Tibial nerve (tissue), 4 donors: ENCODE measurements around the gene TUBB3. TPM values are rescaled to one million over a fixed set of nuclear protein-coding genes. Genes with fewer than 3 reads are reported as not detected.

ENCODE experiments used
- DNase-seq, 2 donors: peaks; one replicate each; pipeline ENCODE4 v3.0.0-alpha.2; 2019; ENCODE audit warnings: low spot score in 2 of 2
- H3K27ac ChIP-seq, 4 donors: fragments of 200-600 bp; sonication (generic) in 3 of 4; one replicate each; pipeline ENCODE4 v1.5.1; 2017 to 2019; ENCODE audit warnings: mild to moderate bottlenecking in 1 of 4
- H3K27me3 ChIP-seq, 2 donors: fragments of 200-600 bp; sonication (generic) in 1 of 2; one replicate each; pipeline versions ENCODE4 v1.5.1 to v1.6.0; 2017 to 2019
- H3K36me3 ChIP-seq, 3 donors: fragments of 200-600 bp; sonication (generic); one replicate each; pipeline ENCODE4 v1.5.1; 2018 to 2019
- H3K4me1 ChIP-seq, 4 donors: fragments of 200-600 bp; sonication (generic) in 3 of 4; one replicate each; pipeline ENCODE4 v1.5.1; 2017 to 2019
- H3K4me3 ChIP-seq, 4 donors: fragments of 200-600 bp; sonication (generic) in 3 of 4; one replicate each; pipeline ENCODE4 v1.5.1; 2017 to 2019; ENCODE audit warnings: mild to moderate bottlenecking in 1 of 4, moderate library complexity in 1 of 4
- H3K9me3 ChIP-seq, 4 donors: fragments of 200-600 bp; sonication (generic) in 3 of 4; one replicate each; pipeline ENCODE4 v1.5.1; 2017 to 2019
- EP300 ChIP-seq, 2 donors: sonication (generic); formaldehyde crosslinking; IDR thresholded peaks; one replicate each; pipeline ENCODE4 v1.6.1; 2017; ENCODE audit warnings: antibody characterized with exemption in 2 of 2, mild to moderate bottlenecking in 1 of 2
- POLR2A ChIP-seq, 2 donors: fragments of 450-650 bp; IDR thresholded peaks; one replicate each; pipeline ENCODE4 v1.6.1; 2017; ENCODE audit warnings: antibody characterized with exemption in 2 of 2, mild to moderate bottlenecking in 2 of 2, moderate library complexity in 2 of 2
- WGBS, 2 donors: methylation state at CpG; one replicate each; pipeline ENCODE4 v1.1.5; 2018; 5-methylcytosine and 5-hydroxymethylcytosine counted together
- total RNA-seq, 4 donors: library from RNA; depleted of rRNA; stranded (reverse); fragments of >200 nt; gene quantifications; one replicate each; pipeline ENCODE4 v1.1.0, GENCODE V29; 2016
- TF ChIP-seq, protein P1 (sequence below), 5 experiments: fragments of 200-600 bp in 3 of 5; fragments of 450-650 bp in 2 of 5; sonication (generic) in 3 of 5; IDR thresholded peaks; one replicate each; pipeline ENCODE4 v1.5.1; 2016 to 2019; ENCODE audit warnings: antibody characterized with exemption in 5 of 5, mild to moderate bottlenecking in 3 of 5, moderate library complexity in 2 of 5

TUBB3 gene
- total RNA-seq, 4 donors from 2014 or later, result 0.59 to 12.0 (median 3.5) TPM; not detected in 1

DNA sequence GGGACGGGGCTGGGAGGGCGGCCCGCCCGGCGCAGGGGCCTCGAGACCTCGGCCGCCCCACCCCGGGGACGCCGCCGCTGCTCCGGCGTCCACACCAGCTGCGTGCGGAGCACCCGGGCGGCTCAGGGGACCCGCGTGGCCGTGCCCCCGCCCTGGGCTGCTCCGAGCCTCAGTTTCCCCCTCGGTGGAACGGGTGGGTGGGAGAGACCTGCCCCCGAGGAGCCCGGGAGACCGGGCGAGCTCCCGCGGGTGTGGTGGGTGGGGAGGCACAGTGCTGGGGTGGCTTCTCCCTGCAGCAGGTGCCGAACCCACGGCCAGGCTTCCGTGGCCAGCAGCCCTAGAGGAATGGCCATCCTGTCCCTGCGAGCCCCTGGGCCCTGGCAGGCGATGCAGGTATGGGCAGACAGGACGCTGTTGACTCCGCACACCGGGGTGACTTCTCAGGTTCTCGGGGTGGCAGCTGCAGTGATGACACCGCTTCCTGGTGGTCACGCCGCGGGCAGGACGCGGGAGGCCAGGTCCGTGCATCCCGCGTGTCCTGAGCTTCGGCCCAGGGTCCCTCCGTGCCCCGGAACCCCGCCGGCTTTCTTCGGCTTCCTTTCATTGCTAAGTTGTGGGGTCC lies 26.1 kb downstream of the TUBB3 start:
- Histone ChIP-seq H3K9me3 (no peaks in the 10 kb centered on the region), H3K4me3 (peak overlapping the region; percentile 37 to 76 (median 56)), H3K4me1 (peaks cover 0 to 22% (median 12%) of the 10 kb centered on the region in 4 donors), H3K27me3 (peaks cover 0 to 10% of the 10 kb centered on the region in 2 donors), H3K36me3 (peaks cover 0 to 14% (median 0%) of the 10 kb centered on the region in 3 donors), H3K27ac (peak overlapping the region in 3 of 4 donors; percentile 60 to 79 (median 62))
- 18 to 51% methylated on average over 25 to 27 of the region's 55 CpGs for WGBS, 2 donors
- DNase-seq, result no peak
- TF ChIP-seq, protein P1, sequence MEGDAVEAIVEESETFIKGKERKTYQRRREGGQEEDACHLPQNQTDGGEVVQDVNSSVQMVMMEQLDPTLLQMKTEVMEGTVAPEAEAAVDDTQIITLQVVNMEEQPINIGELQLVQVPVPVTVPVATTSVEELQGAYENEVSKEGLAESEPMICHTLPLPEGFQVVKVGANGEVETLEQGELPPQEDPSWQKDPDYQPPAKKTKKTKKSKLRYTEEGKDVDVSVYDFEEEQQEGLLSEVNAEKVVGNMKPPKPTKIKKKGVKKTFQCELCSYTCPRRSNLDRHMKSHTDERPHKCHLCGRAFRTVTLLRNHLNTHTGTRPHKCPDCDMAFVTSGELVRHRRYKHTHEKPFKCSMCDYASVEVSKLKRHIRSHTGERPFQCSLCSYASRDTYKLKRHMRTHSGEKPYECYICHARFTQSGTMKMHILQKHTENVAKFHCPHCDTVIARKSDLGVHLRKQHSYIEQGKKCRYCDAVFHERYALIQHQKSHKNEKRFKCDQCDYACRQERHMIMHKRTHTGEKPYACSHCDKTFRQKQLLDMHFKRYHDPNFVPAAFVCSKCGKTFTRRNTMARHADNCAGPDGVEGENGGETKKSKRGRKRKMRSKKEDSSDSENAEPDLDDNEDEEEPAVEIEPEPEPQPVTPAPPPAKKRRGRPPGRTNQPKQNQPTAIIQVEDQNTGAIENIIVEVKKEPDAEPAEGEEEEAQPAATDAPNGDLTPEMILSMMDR (IDR thresholded peaks at IDR 0.05), result no peak
- TF ChIP-seq EP300 (IDR thresholded peaks at IDR 0.05) (no peak), POLR2A (IDR thresholded peaks at IDR 0.05) (no peak)

DNA sequence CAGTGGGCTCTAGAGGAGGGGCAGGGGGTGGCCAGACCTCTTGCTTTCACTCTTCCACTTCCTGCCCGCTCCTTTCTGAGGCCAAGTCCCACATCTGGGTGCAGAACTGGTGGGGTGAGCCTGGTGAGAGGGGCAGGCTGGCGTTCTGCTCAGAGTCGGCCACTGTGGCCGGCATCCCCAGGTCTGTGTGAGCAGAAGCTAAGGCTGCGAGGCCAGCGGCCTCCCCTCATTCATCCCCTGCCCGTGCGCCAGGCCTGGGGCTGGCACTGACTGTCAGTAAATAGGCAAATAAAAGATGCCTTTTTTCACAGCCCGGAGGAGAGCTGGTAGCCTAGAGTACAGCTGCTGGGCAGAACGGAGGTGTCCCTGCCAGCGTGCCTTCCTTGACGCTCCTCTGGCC lies 26.6 kb downstream of the TUBB3 start:
- Histone ChIP-seq H3K9me3 (no peaks in the 10 kb centered on the region), H3K27me3 (peaks cover 0 to 10% of the 10 kb centered on the region in 2 donors), H3K27ac (peak overlapping the region in 2 of 4 donors; percentile 60 to 79), H3K36me3 (peaks cover 0 to 20% (median 0%) of the 10 kb centered on the region in 3 donors), H3K4me3 (peak overlapping the region in 2 of 4 donors; percentile 48 to 76), H3K4me1 (peaks cover 0 to 22% (median 12%) of the 10 kb centered on the region in 4 donors)
- WGBS, 2 donors, result 64 to 74% methylated on average over 10 to 12 of the region's 12 CpGs
- no peak for DNase-seq
- TF ChIP-seq, protein P1 (IDR thresholded peaks at IDR 0.05), result no peak
- TF ChIP-seq EP300 (IDR thresholded peaks at IDR 0.05) (no peak), POLR2A (IDR thresholded peaks at IDR 0.05) (no peak)

DNA sequence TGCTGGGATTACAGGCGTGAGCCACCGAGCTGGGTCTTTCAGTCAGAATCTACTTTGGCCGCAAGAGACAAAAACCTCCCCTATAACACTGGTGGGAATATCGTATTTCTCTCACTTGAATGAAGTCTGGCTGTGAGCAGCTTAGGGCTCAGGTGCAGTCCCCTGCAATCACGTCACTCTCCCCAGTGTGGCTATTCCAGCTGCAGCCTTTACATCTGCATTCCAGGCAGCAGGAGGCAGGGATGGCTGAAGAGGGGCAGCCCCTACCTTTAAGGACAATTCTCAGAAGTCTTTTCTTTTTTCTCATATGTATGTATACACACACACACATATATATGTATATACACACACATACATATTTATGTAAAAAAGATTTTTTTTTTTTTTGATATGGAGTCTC lies 28.4 kb downstream of the TUBB3 start:
- TF ChIP-seq, protein P1 (IDR thresholded peaks at IDR 0.05), result no peak
- TF ChIP-seq EP300 (IDR thresholded peaks at IDR 0.05), result no peak
- TF ChIP-seq POLR2A (IDR thresholded peaks at IDR 0.05), result no peak
- H3K27ac ChIP-seq, result no peak overlapping the region
- no peak for DNase-seq
- H3K4me1 ChIP-seq, result peaks cover 0 to 22% (median 12%) of the 10 kb centered on the region in 4 donors
- no peaks in the 10 kb centered on the region for H3K27me3 ChIP-seq
- no peak overlapping the region for H3K4me3 ChIP-seq
- H3K36me3 ChIP-seq, result peaks cover 0 to 37% (median 0%) of the 10 kb centered on the region in 3 donors
- WGBS, 2 donors, result 90 to 91% methylated on average over 5 of the region's 5 CpGs
- no peaks in the 10 kb centered on the region for H3K9me3 ChIP-seq

GRCh38 chr16:89952049-89952448 lies 28.9 kb downstream of the TUBB3 start:
- peaks cover 0 to 22% (median 12%) of the 10 kb centered on the region in 4 donors for H3K4me1 ChIP-seq
- H3K9me3 ChIP-seq, result no peaks in the 10 kb centered on the region
- H3K36me3 ChIP-seq, result peaks cover 0 to 43% (median 0%) of the 10 kb centered on the region in 3 donors
- no peaks in the 10 kb centered on the region for H3K27me3 ChIP-seq
- H3K27ac ChIP-seq, result no peak overlapping the region
- WGBS, 2 donors, result 92 to 98% methylated on average over 12 of the region's 12 CpGs
- H3K4me3 ChIP-seq, result no peak overlapping the region
- no peak for DNase-seq
- TF ChIP-seq EP300 (IDR thresholded peaks at IDR 0.05), result no peak
- TF ChIP-seq POLR2A (IDR thresholded peaks at IDR 0.05), result no peak

GRCh38 chr16:89952551-89952950 lies 29.4 kb downstream of the TUBB3 start:
- no peaks in the 10 kb centered on the region for H3K9me3 ChIP-seq

More at GRCh38 chr16:89952551-89952950, 29.4 kb downstream of the TUBB3 start:
- Histone ChIP-seq H3K27me3 (no peaks in the 10 kb centered on the region), H3K36me3 (peaks cover 0 to 48% (median 0%) of the 10 kb centered on the region in 3 donors), H3K27ac (no peak overlapping the region), H3K4me3 (no peak overlapping the region), H3K4me1 (peaks cover 0 to 21% (median 11%) of the 10 kb centered on the region in 4 donors)
- TF ChIP-seq, protein P1 (IDR thresholded peaks at IDR 0.05), result no peak
- TF ChIP-seq EP300 (IDR thresholded peaks at IDR 0.05), result no peak
- no peak for TF ChIP-seq POLR2A (IDR thresholded peaks at IDR 0.05)
- WGBS, 2 donors, result 86 to 95% methylated on average over 6 of the region's 6 CpGs
- no peak for DNase-seq
